GM18505 (cell line): ENCODE measurements around the gene SLC13A3.
A peak's percentile ranks its signal among the peaks of the same experiment; 100 is the strongest.

ENCODE experiments used
- ATAC-seq: cut with Tn5 transposase; IDR thresholded peaks from one replicate; pipeline ENCODE4 v1.9.1; 2021; ENCODE audit not compliant: unreplicated experiment
- POLR2A ChIP-seq: IDR thresholded peaks from 4 replicates; pipeline ENCODE4 v1.6.1; 2011; ENCODE audit warnings: borderline replicate concordance; ENCODE audit not compliant: insufficient read depth, insufficient read length; ENCODE audit errors: extremely low read depth

Gene SLC13A3

GRCh38 chr20:46520976-46521579, 130.2 kb downstream of the SLC13A3 start:
- no peak for ATAC-seq

GRCh38 chr20:46520540-46520939, 130.7 kb downstream of the SLC13A3 start:
- ATAC-seq = no peak
- no peak for TF ChIP-seq POLR2A

More at GRCh38 chr20:46520976-46521579, 130.2 kb downstream of the SLC13A3 start:
- no peak for TF ChIP-seq POLR2A

- no peak for ATAC-seq
- TF ChIP-seq POLR2A = no peak
These were observed 131.7 kb downstream of the SLC13A3 start for GRCh38 chr20:46519471-46520068.

GRCh38 chr20:46512943-46513844, 138.1 kb downstream of the SLC13A3 start, which contains the start of gene ZNF334:
Gene ZNF334 (minus strand): TSS chr20:46513559. CDS start chr20:46512102, 1,457 bp downstream.
- peak; percentile 56 for ATAC-seq
- no peak for TF ChIP-seq POLR2A

GRCh38 chr20:46509523-46509922, 141.7 kb downstream of the SLC13A3 start:
- no peak for TF ChIP-seq POLR2A
- no peak for ATAC-seq
